Measurements from ENCODE around the gene VPS26A.

Gene VPS26A

DNA sequence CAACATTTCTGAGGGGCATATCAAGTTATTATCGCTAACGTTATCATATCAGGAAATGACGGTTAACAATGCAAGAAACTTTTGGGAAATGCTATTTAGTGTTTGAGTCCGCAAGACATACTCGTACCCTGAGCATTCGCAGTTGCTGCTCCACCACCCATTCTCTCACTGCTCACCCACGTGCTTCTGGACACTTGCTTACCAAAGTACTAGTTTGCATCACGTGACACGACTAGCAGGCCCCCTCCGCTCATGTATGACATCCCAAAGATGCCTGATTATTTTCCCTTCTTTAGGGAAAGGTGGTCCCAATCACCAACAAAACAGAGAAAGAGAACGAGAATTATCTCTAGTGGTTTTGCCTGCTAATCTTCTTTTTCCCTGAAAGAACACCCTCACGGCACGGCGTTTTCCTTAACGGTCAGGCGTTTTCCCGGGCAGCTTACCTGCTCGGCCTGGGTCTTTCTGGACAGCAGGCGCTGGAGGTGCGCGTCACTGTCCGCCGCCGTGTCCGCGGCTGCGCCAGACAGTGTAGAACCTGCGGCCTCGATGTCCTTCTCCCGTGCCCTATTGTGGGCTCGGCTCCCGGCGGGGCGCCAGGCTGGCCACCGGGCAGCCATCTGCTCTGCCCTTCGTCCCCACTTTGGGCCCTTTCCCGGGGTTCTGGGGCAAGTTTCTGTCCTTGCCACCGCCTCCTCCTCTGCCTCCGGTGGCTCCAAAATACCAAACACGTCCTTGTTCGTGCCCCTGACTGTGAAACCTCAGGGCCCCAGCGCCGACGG is 56.0 kb downstream of the VPS26A start, which contains the start of gene SUPV3L1:
SUPV3L1 (plus strand) TSS at position 492 of the 782 bp plus-strand sequence; CDS start at position 550, 58 bp downstream.
- DNase-seq: peak; percentile 98

DNA sequence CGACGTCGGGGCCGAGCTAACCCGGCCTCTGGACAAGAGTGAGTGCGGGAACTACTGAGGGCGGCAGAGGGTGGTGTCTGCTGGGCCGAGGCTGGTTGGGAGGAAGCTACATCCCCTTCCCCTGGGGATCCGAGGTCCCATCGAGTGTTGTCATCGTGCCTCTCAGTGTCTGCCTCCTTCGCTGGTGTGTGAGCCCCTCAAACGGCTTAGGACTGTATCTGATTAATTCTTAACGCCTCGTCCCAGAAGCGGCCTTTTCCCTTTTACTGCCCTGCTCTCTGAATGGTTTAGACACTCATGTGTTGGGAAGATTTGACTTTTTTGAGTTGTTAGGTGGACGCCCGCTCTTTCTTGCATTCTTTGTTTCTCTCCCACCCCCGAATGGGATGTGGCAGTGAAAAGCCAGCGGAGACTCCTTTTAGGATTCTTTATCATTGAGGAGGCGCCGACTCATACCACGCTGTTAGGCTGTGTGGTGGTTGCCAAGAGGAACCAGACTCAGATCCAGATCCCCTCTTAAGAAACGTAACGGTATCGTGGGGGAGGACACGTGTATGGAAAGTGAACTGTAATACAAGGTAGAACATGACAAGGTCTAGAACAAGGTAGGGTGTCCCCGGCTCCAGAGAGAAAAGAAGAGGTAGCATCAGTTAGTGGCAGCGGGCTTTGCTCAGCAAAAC is 56.7 kb downstream of the VPS26A start:
- DNase-seq: peak; percentile 35

DNA sequence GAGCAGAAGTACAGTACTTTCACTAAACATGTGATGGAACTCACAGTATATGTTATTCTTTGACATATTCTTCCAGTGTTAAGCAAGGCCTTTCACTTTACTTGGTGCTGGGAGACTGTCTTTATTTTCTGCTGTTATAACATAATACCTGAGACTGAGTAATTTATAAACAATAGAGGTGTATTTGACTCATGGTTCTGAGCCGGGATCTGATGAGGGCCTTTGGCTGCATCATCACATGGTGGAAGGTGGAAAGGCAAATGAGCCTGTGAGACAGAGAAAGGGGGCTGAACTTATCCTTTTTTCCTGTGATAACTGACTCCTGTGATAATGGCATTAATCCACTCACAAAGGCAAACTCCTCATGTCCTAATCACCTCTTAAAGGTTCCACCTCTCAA is 57.5 kb downstream of the VPS26A start:
- DNase-seq: no peak

DNA sequence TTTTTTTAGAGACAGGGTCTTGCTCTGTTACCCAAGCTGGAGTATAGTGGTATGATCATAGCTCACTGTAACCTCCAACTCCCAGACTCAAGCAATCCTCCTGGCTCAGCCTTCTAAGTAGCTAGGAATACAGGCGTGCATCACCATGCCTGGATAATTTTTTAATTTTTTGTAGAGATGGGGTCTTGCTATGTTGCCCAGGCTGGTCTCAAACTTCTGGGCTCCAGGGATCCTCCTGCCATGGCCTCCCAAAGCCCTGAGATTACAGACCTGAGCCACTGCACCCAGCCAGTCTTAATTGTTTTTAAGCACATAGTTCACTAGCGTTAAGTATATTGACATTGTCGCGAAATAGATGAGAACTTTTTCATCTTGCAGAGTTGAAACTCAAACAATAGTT is 58.0 kb downstream of the VPS26A start:
- DNase-seq: no peak

DNA sequence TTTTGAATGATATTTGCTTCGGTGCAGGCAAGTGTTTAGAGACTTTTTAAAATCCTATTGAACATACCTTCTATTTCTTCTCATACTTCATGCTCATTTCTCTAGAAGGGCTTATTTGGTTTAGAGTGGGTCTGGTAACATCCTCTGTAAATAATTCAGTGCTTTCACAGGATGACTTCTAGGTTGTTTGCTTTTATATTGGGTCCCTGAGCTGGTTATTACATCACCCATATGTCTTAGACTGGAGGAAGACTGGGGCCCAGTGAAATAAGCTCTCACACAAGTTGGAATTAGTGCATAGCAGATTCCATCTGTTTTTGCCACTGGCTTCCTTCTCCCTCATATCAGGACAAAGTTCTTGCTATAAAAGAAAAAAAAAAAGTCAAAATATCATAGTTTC is 62.5 kb downstream of the VPS26A start:
- DNase-seq: no peak

DNA sequence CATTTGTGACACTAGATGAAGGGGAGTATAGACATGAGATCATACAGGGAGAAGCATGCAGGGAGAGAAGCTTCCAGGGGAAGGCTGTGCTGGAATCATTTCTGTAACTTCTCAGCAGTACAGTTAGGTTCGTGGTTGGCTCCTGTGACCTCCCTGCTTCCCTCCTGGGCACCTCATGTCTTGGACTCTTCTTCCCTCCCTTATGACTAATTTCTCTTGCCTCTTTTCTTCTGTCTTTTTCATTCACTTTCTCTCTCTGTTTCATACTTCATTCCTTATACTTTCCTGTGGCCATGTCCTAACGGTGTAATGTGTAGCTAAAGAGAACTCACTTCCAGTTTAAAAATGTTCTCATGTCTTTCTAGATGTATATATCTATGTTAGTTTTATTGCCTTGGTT is 77.1 kb downstream of the VPS26A start:
- DNase-seq: no peak

DNA sequence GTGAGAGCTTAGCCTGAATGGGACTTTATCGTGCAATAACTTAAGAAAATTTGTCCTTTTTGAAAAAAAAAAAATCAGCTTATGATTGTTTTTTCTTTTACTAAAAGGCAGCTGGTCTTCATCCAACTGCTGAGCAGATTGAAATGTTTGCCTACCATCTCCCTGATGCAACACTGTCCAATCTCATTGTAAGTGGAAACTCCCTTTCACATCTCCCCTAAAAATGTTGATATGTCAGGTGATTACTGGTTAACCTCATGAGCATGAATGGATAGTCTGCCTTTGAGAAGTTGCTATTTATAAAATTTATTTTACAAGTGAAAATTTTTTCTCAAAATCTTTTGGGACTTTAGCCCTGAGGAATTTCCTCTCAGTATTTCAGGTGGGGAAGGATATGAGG is 78.4 kb downstream of the VPS26A start:
- DNase-seq: no peak

DNA sequence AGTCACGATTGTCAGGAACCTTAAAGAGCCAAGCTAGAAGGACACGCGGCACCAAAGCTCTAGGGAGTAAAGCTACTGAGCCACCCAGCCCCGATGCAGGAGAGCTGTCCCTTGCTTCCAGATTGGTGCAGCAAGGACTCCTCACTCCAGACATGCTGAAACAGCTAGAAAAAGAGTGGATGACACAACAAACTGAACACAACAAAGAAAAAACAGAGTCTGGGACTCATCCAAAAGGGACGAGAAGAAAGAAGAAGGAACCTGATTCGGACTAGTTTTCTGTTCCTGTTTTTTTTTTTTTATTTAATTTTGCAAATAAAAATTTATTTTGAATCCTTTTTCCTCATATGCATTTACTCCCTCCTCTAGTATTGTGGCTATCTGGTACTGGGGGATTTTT is 84.8 kb downstream of the VPS26A start:
- DNase-seq: no peak

DNA sequence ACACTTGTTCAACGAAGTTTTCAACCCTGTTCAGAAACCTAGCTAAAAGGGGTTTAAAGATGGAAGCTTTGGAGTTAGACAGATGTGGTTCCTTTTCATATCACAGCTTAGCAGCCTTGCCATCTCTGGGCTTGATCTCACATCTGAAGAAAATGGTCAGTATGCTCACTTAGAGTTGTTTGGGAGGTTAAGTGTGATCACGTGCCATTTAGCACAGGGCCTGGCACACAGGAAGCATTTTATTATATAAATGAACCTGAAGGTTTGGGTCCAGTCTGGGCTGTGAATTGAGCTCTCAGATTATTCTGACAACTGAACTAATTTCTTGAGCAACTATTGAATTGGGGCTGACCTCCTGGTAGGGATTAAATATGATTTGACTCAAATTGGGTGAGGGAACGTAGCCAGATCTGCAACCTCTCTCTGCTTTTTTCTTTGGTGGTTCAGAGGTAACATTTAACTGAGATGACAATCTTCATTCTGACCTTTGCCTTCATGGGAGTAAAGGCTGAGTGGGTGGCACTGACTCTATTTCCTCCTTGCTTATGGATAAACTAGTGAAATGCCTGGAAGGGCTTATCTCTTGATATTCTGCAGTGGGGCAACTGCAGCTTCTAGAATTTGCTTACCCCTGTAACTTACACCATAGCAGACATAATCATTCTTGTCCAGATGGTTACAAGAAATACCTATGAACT is 86.0 kb downstream of the VPS26A start:
- DNase-seq: no peak

DNA sequence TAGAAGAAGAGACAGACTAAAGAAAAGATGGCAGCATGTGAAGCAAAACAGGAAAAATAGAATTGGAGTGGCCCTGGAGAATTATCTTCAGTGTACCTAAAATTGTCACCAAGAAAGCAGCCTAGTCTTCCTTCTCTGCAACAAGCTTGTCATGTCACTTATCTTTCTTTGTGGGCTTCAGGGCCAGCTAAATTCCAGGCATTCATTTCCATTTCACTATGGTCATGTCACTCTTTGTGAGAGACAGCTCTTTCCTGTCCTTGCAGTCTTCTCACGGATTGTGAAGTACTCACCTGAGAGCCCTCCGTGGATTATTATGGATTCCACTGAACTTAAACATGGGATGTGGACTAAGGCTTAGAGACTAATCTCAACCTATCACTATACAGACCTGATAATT is 87.1 kb downstream of the VPS26A start:
- no peak for DNase-seq

DNA sequence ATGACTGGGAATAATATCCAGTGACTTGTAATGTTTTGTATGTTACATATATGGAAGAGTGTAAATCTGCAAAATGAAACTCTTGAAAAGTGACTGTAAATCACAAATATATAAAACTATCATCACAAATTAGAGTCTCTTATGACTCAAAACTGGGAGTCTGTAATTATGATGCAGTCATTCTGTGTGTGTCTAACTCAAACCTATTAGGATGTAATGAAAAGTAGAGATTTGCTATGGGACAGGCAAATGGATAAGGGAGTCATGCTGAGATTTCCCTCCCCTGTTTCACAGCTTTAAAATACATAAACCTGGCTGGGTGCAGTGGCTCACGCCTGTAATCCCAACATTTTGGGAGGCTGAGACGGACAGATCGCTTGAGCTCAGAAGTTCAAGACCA is 87.5 kb downstream of the VPS26A start:
- no peak for DNase-seq

DNA sequence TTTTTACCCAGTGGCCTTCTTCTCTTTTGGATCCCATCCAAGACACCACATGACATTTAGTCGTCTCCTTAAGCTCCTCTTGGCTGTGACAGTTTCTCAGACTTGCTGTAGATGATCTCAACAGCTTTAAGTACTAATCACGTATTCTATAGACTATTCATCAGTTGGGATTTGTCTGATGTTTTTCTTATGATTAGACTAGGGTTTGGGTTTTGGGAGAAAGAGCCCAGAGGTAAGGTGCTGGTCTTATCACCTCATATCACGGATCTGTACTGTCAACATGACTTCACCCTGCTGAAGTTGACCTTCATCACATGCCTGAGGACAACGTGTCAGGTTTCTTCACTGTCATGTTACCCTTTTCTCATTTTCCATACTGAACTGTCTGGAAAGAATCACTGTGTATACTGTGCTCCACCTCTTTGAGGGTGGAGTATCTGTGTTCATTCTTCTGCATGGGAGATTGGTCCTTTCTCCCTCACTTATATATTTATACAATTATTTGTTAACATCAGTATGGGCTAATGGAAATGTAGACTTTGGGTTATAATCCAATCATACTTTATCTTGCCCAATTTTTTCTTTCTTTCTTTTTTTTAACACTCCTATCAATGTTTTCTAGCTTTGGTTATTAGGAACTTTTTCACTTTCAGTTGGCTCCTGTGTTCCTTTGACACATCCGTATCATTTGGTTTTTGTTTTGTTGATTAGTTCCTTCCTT is 89.8 kb downstream of the VPS26A start:
- DNase-seq: peak; percentile 51

DNA sequence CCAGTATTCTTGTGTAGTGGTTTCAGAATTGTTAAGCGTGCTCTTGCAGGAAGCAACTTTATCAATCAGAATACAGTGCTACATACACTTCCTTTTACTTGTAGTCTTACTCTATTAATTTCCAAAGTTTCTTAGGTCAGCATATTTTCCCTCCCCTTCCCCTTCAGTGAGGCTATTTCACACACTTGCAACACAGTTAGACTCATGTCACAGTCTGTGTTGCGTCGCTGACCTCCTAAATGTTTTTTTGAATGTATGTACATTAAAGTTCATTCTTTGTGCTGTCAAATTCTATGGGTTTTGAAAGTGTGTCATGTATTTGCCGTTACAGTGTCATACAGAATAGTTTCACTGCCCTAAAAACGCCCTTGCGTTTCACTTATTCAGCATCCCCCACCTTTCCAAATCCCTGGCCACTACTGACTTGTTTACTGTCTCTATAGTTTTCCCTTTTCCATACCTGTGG is 90.7 kb downstream of the VPS26A start:
- DNase-seq: no peak

DNA sequence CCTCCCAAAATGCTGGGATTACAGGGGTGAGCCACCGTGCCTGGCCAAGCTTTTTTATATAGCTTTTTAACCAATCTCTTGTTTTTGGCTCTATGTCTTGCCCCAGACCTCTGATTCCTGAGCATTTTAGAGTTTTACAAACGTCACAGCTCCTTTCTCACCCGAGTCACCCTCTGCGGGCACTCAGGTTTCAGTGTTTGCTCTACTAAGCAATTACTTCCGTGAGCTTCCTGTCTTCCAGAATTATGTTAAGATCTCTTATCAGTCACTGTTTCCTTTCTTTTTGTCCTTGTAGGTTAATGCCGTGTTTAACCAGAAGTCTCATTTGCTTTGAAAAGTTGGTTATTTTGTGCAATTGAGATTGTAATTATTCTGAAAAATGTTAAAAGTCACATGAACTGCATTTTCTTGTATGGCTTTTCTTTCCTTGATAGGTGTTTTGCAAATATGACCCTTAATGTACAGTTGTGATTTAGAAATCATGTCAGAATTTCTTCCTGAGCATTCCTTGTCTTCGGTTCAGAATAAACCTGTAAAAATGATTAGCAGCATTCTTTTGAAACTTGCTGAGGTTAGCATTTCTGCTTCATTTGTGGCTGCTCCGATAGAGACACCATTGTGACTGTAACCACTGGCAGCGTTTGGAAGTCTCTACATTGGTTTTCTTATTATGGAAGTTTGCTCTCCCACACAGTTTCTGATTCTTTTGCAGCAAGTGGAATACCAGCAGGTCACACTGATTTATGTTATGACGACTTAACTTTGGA is 91.6 kb downstream of the VPS26A start:
- DNase-seq: no peak

DNA sequence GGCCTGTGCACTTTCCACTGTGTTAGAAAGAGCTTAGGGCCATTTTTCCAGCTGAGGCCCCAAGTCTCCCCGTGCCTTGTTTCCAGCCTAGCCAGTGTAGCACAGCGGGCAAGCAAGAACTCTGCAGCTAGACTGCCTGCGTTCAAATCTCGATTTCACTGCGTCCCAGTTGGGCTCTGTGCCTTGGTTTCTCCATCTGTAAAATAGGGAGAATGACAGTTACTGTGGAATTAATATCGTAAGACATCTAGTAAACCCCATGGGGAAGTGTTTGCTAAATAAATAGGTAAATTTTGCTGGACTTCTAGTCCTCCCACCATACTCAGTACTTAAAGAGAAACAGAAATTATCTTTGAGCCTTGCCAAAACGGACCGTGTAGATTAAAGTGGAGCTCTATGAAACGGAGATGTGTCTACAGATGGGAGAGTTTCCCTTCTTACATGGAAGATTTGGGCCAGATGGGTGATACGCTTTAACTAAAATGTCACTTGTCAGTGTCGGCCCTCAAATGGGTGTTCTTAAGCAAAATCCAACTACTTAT is 92.7 kb downstream of the VPS26A start:
- peak; percentile 62 for DNase-seq

DNA sequence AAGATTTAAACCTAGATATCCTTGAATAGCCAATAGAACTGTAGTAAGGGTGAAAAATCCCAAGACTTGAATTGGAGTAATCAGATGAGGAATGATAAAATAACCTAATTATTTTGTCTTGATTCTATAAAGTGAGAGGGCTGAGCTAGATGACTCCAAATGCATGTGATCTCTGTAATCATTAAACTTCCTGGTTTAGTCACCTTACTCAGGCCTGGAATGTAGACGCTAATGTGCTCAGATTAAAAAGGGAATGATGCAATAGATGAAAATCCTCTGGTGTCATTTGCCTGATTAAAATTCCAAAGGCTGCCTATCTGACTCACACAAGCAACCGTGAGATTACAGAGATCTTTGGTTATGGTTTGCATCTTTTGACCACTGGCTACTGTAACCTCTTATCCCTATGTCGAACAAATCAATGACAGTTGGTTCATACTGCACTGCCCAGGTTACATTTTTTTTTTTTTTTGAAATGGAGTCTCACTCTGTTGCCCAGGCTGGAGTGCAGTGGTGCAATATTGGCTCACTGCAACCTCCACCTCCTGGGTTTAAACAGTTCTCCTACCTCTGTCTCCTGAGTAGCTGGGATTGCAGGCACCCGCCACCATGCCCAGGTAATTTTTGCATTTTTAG is 93.3 kb downstream of the VPS26A start:
- peak; percentile 79 for DNase-seq

DNA sequence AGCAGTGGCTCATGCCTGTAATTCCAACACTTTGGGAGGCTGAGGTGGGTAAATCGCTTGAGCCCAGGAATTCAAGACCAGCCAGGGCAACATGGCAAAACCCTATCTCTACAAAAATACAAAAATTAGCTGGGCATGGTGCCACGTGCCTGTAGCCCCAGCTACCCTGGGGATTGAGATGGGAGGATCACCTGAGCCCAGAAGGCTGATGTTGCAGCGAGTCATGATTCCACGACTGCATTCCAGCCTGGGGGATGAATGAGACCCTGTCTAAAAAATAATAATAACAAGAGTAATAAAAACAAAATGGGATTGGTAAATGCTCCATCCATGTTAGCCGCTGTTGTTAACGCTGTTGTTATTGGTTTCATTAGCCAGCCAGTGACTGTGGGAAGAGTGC is 94.9 kb downstream of the VPS26A start:
- no peak for DNase-seq

DNA sequence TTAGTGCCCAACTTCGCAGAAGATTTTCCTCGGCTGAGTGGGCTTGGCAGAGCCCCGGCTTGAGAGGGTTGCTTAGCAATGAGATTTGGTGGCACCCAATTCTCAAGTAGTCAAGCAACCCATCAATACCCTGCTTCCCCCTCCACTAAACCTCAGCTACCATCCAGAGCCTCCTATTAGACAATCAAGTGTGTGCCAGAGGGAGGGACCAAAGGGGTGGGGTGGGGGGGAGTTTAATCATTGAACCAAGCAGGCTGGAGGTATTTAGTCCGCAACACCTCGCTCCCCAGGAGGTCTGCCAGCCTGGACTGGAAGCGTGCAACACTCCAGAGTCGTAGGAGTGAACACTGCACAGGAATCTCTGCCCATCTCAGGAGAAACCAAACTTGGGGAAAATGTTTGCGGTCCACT is 96.1 kb downstream of the VPS26A start, which contains the start of gene HKDC1:
HKDC1 (plus strand) TSS at position 292 of the 411 bp plus-strand sequence; CDS start at position 396, 104 bp downstream.
- DNase-seq: no peak

DNA sequence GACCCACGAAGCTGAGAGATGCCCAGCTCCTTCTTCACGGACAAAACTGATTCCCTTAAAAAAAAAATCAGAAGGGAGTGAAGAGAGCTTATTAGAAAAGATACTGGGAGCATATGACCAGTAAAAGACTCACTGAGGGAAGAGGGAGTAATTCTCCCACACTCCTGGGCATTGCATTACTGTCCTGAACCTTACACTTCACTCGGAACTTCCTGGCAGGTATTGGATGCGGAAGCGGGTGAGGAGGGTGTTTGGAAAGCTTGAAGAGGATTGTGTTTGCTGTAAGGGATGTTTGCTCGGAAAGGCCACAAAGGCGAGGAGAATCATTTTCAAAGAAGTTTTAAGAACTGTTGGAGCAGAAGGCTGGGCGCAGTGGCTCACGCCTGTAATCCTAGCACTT is 96.5 kb downstream of the VPS26A start:
- no peak for DNase-seq

All from NCI-H82 (cell line).